ENCODE results near the gene PACRG. TPM values are rescaled to one million over a fixed set of nuclear protein-coding genes. Genes with fewer than 3 reads are reported as not detected.

Gene PACRG
- total and polyA plus RNA-seq, 2 of the 8 experiments (the other 6 are each of a cell fraction or from before 2014, with no cell fraction given) = 0.44 to 0.54 TPM

DNA sequence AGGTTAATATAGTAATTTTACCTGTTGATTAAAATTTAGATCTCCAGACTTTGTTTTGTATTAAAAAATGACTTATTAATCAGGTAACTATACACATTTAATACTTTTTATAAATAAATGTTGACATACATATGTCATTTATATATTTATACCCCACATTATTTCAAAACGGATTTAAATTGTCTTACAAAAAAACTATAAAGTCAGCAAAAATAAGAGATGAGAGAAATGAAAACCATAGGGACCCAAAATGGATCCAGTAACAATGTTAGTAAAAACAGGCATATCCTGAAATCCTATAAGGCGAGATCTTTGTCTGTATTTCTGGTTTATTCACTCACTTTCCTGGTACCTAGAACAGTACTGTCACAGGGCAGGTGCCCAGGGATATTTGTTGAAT, 91.5 kb downstream of the PACRG start (continued):
- TF ChIP-seq, protein P1, sequence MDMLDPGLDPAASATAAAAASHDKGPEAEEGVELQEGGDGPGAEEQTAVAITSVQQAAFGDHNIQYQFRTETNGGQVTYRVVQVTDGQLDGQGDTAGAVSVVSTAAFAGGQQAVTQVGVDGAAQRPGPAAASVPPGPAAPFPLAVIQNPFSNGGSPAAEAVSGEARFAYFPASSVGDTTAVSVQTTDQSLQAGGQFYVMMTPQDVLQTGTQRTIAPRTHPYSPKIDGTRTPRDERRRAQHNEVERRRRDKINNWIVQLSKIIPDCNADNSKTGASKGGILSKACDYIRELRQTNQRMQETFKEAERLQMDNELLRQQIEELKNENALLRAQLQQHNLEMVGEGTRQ (IDR thresholded peaks at IDR 0.05; ENCODE audit: low read length) = no peak
- TF ChIP-seq GABPA (IDR thresholded peaks at IDR 0.05; ENCODE audit: borderline replicate concordance, insufficient read depth, low read length) = no peak
- no peak for TF ChIP-seq RAD21 (IDR thresholded peaks at IDR 0.05 in 1 of 2, conservative IDR thresholded peaks at IDR 0.05 in 1 of 2; ENCODE audit: low read depth in 2 of 2, low read length in 2 of 2)
- TF ChIP-seq, protein P2, sequence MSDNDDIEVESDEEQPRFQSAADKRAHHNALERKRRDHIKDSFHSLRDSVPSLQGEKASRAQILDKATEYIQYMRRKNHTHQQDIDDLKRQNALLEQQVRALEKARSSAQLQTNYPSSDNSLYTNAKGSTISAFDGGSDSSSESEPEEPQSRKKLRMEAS (IDR thresholded peaks at IDR 0.05) = no peak
- no peak for TF ChIP-seq BACH1 (IDR thresholded peaks at IDR 0.05; ENCODE audit: low read length)
